ENCODE data around the gene ITGA2B. TPM values are rescaled to one million over a fixed set of nuclear protein-coding genes. Genes with fewer than 3 reads are reported as not detected.
"Not testable (repeated sequence)": the region's sequence is repeated elsewhere in the genome, so short reads cannot be mapped to it uniquely, and the experiment has no call there.

The ITGA2B gene
- polyA plus RNA-seq, 1 donor = 2.9 TPM

DNA sequence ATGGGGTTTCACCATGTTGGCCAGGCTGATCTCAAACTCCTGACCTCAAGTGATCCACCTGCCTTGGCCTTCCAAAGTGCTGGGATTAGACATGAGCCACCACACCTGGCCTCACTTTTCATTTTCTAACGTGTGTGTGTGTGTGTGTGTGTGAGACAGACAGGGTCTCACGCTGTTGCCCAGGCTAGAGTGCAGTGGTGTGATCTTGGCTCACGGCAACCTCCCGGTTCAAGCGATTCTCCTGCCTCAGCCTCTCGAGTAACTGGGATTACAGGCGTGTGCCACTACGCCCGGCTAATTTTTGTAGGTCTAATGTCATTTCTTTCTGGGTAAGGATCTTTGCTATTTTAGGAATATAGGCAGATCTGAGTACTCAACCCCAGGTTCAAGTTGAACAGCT is 4.7 kb upstream of the ITGA2B start:
- not testable (repeated sequence) for DNase-seq (ENCODE audit: low read depth)

DNA sequence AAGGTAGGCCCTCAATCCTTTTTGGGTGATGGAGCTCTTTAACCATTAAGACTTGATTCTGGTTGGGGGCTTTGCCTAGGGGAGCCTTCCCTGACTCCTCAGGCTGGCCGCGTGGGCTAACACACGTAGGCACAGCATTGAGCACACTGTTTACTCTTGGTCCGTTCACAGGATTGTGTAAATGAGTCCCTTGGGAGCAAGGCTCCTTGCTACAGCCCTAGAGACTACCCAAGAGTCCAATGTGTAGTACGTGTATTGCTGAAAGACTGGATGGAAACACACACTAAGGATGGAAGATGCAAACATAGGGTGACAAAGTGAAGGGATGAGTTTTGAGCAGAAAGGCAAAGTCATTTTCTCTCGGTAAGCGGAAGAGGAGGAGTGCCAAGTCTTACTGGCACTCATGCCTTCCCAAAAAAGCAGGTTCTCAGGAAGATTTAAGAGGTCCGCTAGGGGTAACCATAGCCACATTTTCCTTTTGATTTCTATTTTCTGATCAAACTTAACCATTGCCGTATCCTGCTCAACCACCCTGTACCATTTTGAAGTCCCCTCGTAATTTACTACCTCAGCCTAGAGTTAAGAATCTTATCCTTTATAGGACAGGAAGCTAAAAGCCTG is 911 bp upstream of the ITGA2B start:
- DNase-seq (ENCODE audit: low read depth) = no peak

DNA sequence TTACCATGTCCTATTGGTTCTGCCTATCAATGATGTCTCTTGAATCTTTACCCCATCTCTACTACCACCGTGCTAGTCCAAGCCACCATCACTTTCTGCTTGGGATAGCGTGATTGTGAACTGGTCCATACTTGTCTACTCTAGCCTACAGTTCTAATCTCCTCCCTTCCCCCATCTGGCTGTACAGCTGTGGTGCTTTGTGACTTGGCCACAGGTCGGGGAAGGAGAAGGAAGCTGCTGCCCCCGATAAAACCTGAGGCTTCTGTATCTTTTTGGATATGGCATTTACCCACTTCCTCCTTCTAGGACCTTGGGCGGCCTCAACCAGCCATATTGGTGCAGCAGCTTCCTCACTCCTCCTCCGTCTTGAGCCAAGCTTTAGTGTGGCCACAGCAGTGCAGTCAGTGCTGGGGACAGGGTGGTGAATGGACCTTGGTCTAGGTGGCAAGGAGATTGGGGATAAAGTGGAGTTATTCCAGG is 314 bp upstream of the ITGA2B start:
- no peak for DNase-seq (ENCODE audit: low read depth)

DNA sequence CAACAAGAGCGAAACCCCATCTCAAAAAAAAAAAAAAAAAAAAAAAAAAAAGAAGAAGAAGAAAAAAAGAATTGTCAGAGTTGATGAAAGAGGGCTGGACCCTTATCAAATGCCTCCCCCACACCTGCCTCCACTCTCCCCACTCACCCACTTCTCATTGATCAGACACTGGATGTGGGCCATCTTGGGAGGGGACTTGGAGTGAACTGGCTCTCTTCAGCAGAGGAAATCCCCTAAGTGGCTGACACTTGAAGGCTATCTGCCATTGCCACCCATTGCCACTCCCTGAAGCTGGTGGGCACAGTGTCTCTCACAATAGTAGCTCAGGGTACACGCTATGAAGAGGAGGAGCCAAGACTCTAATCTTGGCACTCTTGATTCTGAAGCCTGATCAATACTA is 1.6 kb downstream of the ITGA2B start:
- no peak for DNase-seq (ENCODE audit: low read depth)

DNA sequence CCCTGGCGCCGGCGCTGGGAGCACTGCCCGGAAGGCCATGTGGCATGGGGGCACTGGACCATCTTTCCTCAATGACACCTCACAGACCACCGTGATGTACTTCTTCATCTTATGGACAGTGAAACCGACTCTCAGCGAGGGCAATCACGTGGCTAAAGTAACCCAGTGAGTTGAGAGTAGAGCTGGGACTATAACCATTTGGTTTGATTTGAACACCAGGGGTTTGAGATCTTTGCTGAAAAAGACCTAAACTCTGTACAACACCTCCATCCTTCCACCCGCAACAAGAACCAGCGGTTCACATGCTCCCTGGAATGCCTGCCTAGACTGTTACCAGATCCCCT is 3.3 kb downstream of the ITGA2B start:
- no peak for DNase-seq (ENCODE audit: low read depth)

DNA sequence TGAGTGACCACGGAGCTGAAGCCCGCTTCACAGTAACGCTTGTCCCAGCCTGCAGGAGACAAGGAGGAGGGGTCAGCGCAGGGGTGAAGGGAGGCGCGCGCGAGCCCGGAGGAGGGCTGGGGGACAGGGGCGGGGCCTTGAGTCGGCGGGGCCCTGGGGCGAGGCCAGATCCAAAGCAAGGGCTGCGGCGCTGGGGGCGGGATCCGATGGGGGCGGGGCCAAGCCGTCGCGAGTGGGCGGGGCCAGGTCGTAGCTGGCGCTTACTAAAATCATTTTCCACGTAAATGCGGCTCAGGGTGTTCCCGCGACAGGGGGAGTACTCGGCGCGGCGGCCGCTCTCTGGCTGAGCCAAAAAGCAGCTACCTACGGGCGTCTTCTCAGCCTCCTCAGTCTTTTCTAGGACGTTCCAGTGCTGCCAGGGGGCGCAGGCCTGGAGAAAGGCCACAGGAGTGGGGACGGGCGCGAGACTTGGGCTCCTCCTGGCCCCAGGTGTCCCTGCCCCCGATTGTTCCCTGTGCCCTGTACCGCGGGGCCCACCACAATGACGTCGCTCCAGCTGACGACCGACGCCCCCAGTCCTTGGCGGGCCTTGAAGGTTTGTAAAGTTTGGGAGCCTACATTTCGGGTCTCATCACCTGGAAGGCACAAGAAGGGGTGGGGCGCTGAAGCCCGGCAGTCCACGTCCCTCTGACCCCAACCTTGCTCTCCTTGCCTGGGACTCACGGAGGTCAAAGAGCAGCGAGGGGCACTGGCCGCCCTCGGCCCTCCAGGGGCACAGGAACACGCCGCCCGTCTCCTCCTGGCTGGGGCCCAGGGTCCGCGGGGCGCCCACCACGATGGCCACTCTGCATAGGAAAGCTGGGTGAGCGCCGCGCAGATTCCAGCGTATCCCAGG is 3.9 kb downstream of the ITGA2B start:
- no peak for DNase-seq (ENCODE audit: low read depth)

DNA sequence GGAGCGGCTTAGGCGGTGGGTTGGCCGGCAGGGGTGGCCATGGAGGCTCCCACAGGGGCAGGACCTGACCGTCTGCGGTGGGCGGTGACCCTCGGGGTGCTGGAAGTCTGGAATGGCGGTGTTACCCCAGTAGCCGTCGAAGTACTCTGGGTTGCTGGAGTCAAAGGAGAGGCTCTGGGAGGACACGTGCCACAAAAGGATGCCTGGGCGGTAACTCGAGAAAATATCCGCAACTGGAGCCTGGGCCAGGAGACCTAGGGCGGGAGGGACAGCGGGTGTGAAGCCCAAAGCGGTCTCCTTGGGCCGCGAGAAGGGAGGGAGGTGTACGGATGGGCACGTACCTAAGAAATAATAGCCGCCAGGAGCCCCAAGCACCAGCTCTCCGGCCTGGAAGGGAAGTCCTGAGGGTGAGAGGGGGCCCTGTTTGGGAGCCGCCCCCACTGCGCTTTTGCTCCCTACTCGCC is 4.6 kb downstream of the ITGA2B start:
- DNase-seq (ENCODE audit: low read depth) = no peak

DNA sequence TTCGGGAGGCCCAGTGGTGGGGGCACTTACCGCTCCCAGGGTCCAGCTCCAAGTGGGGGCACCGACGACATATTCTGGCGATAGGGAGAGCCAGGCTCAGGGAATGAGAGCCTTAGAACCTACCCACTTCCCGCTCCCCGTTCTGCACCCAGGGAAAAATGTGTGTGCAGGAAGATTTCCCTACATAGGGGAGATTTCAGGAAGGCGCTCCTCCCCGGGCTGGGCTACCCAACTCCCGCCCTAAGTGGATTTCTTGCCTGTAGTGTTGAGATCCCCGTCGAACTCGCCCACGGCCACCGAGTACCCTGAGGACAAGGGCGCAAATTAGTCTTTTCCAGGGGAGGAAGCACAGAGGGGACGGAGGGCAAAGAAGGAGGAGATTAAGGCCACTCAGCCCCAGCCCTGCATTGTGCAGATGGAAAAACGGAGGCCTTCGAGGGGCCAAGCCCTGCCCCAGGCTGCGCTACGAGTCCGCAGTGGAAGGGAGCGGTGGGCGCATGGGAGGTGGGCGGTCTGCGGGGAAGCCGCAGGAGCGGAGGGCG is 5.1 kb downstream of the ITGA2B start:
- DNase-seq (ENCODE audit: low read depth) = no peak

DNA sequence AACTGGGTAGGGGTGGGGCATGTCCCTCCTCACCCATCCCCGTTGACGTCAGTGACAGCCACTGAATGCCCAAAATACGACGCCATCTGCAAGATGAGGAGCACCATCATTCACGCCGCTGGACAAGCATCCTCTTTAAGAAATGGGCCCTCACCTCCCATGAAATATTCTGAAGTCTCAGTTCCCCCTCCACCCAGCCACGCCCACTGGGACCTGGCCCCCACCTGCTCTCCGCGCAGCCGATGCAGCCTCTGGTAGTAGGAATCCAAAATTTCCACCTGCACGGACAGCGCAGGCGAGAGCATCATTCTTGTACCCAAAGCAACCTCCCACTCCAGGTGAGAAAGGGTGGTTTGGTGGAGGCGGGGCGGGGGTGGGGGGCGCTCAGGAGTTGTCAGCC is 5.6 kb downstream of the ITGA2B start:
- DNase-seq (ENCODE audit: low read depth) = no peak

DNA sequence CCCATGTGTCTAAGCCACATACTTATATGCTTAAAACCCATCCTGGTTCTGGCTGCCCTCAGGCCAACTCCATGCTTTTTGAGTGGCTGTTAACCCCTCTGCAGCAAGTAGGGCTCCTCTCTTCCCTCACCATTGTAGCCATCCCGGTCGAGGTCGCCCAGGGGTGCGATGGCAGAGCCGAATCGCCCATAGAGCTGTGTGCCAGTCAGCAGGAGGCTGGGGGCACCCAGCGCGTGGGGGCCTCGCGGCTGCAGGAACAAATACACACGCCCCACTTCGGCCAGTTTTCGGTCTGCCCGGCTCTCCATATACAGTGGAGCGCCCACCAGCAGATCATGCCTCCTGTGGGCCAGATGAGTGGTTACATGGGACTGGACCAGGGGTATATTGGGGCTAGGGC is 6.1 kb downstream of the ITGA2B start:
- DNase-seq (ENCODE audit: low read depth) = no peak

DNA sequence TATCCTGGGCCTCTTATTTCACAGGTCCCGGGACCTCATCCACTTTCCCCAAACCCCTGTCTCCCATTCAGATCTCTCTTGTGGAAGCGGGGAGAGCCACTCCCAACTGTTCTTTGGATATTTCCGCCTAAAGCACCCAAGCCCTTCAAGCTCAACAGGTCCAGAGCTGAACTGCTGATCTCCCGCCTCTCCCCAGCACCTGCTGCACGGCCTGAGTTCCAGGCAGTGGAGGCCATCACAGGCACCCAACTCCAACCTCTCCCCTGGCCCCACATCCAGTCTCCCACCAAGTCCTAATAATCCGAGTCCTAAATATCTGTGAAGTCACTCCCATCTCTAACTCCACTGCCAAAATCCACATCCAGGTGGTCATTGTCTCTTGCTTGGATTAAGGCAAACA is 6.5 kb downstream of the ITGA2B start:
- no peak for DNase-seq (ENCODE audit: low read depth)

DNA sequence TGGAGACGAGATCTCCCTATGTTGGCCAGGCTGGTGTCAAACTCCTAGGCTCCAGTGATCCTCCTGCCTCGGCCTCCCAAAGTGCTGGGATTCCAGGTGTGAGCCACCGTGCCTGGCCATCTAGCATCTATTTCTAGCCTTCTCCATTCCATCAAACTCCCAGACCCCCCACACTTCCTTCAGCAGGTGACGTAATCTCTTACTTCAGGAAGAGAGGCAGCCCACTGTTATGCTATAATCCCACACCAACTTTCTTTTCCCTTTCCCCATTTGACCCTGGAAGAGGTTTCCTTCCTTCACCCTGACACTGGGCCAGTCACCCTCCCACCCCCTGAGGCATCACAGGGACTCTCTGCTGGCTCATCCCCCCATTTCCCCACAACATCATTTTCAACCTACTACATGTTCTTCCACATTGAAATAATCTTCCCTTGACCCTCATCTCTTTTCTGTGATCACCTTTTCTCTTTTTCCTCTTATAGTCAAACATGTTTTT is 7.6 kb downstream of the ITGA2B start:
- no peak for DNase-seq (ENCODE audit: low read depth)

DNA sequence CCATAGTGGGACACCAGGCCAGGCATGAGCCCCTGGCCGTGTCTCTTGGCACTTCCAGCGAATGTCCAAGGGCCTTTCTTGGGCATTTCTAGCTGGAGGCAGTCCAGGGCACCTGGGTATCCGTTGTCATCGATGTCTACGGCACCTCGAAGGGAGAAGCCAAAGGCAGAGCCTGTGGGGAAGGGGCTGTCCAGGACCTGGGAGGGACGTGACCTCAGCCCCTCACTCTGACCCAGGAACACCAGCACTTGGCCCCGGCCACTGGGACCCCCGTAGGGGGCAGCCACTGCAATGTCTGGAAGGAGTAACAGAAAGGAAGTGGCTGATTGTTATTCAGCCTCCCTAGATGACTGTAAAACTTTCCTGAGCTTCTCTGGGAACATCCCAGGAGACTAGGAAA is 8.7 kb downstream of the ITGA2B start:
- DNase-seq (ENCODE audit: low read depth) = no peak

DNA sequence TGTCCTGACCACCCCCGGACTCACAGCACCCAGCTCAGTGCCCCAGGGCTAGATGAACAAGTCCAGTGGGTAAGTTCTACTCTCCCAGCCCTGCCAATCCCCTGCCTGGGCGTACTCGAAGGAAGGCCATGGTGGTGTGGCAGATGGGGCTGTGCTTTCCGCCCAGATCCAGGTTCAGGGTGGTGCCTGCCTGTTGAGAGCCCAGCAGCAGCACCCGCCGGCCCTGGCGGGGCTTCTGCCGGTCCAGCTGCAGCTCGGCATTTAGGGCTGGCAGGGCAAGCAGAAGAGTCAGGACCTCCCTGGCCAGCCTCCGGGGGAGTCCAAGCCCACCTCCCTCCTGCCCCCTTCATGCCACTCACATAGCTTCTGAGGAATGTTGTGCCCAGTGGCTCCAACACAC is 9.6 kb downstream of the ITGA2B start:
- no peak for DNase-seq (ENCODE audit: low read depth)

DNA sequence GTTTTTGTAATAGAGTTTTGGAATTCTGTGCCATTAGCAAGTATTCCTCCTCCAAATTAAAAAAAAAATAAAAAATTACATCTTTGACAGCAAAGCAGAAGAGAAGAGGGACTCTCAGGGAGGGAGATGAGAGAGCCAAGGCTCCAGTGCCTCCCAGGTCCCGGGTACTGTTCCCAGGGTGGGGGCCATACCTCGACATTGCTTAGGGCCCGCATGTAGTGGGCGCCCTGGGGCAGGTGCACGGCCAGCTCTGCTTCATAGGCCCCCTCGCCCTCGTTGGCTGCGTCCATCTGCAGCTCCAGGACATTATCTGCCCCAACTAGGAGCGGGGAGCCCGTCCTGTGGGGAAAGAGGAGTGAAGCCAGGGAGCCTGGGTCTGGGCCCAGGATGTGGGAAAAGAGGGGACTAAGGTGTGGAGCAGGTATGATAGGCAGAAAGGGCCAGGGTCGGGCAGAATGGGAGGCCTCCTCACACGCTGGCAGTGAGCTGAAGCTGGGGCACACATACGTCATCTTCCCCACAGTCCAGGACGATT is 11.2 kb downstream of the ITGA2B start:
- DNase-seq (ENCODE audit: low read depth) = no peak

DNA sequence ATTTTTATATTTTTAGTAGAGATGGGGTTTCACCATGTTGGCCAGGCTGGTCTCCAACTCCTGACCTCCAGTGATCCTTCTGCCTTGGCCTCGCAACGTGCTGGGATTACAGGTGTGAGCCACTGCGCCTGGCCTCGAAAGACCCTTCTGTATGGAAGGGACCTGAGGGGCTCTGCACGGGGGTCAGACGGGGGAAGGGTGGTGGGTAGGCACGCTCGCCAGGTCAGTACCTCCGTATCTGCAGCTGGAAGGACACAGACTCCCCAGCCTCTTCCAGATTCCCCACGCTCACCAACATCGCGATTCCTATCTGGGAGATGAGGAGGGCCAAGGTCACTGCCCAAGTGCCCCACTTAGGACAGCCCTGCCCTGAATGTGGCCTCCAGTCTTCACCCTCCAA is 12.7 kb downstream of the ITGA2B start:
- DNase-seq (ENCODE audit: low read depth) = no peak

DNA sequence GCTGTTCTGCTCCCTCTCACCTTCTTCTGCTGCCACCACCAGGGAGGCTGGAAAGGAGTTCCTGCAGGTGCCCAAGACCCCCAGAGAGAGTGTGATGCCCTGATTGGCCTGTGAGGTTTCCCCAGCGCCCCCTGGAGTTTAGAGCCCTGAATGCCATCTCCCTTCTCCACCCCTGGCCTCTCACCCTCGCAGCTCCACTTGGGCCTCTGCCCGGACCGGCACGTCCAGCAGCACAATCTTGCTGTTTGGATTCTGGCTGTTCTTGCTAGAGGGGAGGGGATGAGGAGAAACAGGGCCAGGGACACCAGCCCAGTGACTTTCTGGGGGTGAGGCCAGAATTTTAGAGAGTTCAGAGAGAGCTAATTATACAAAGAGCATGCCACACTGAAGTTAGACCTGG is 13.3 kb downstream of the ITGA2B start:
- no peak for DNase-seq (ENCODE audit: low read depth)

DNA sequence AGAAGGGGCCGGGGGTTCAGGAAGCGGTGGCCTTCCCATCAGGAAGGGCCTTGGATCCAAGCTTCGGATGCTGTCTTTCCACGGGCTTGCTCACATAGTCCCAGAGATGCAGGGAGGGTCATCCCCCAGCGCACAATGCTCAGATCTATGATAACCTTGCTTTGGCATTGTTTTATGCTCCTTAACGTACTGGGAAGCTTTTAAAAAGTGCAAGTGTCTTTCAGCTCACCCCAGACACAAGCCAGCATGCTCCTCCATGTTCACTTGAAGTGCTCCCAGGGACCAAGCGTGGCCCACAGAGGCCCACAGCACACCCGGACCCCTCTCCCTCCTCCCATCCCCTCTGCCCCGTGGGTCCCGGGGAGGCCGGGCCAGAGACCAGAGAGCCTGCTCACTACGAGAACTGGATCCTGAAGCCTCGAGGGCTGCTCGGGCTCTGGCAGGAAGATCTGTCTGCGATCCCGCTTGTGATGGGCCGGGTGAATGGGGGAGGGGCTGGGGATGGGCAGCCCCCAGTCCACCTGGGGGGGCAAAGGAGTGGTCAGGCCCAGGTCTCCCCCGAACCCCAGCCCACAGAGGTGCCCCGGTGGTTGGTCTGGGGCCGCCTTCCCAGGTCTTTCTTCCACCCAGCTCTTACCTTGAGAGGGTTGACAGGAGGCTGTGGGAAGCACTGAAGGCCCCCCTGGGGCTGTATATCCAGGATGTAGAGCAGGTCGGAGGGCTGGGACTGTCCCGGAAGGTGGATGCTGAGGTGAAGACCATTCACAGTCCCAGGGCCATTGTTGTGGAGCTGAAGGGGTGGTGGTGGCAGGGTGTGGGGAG is 14.0 kb downstream of the ITGA2B start:
- no peak for DNase-seq (ENCODE audit: low read depth)

DNA sequence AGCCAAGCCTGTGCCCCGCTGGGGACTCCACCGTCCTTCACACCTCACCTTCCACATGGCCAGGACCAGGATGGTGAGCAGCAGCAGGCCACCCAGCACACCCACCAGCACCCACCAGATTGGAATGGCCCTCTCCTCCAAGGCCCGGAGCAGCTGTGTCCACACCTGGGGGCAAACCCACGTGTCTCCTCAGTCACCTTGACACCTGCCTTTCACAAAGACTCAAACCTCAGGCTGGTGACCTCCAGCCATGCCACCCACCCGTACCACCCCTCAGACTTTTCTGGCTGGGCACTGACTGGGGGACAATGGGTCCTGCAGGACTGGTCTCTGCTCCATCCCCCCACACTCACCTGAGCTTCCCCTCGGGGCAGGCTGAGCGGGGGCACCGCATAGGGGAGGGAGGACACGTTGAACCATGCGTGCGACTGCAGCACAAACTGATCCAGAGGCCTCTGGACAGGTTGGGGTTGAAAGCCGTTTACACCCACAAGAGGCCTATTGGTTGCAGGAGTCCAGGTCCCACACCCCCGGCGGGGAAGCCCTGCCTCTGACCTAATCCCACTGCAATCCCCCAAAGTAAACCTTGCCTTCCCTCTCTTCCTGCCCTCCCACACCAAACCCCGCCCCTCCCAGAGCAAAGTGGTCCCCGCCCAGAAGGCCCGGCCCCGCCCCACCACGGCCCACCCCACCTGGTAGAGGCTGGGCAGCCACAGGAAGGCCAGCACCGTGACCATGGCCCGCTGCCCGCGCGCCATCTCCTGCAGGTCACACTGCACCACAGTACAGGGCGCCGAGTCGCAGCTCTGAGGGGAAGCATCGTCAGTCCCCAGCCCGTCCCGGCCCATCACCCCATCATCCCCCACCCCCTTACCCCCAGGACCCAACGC is 14.9 kb downstream of the ITGA2B start:
- no peak for DNase-seq (ENCODE audit: low read depth)

DNA sequence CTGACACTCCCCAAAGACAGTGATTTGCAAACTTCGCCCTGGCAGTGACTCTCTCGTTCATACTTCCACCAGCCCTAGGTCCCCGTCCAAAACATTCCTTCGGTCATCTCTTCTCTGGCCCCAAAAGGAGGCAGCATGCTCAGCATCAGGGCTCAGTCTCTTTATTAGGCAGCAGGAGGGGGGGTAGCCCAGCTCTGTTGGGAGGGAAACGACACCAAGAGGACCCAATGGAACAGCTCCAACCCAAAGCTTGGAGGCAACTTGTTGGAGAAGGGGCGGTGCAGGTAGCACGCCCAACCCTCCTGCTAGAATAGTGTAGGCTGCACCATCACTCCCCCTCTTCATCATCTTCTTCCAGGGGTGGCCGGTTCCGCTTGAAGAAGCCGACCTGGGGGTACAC is 17.4 kb downstream of the ITGA2B start:
- no peak for DNase-seq (ENCODE audit: low read depth)

Data from forelimb muscle (tissue), 1 donor.